ENCODE results near the gene METTL25. TPM values are rescaled to one million over a fixed set of nuclear protein-coding genes. Genes with fewer than 3 reads are reported as not detected.

Gene METTL25
- total and polyA plus RNA-seq, 2 donors from 2014 or later = 10.8 to 19.3 TPM

DNA sequence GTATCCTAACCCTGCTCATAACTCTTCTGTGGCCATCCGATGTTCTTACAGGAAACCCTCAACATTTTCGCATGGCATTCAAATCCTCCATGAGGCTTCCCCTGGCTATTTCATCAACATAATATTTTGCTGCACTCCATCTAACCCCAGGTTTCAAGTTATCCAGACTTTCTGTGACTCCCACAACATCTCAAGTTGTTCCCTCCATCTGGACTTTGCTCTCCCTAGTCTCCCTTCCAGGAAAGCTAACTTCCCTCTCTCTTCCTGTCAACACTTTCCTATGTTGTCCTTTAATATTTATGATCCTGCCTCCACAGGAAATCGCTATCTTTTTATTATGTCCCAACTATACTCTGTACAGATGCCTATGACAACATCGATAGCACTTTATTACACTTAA is 146.1 kb downstream of the METTL25 start:
- TF ChIP-seq, protein P1, sequence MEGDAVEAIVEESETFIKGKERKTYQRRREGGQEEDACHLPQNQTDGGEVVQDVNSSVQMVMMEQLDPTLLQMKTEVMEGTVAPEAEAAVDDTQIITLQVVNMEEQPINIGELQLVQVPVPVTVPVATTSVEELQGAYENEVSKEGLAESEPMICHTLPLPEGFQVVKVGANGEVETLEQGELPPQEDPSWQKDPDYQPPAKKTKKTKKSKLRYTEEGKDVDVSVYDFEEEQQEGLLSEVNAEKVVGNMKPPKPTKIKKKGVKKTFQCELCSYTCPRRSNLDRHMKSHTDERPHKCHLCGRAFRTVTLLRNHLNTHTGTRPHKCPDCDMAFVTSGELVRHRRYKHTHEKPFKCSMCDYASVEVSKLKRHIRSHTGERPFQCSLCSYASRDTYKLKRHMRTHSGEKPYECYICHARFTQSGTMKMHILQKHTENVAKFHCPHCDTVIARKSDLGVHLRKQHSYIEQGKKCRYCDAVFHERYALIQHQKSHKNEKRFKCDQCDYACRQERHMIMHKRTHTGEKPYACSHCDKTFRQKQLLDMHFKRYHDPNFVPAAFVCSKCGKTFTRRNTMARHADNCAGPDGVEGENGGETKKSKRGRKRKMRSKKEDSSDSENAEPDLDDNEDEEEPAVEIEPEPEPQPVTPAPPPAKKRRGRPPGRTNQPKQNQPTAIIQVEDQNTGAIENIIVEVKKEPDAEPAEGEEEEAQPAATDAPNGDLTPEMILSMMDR (IDR thresholded peaks at IDR 0.05; ENCODE audit: borderline replicate concordance, extremely low read depth, insufficient read depth) = no peak
- Histone ChIP-seq H3K27ac (ENCODE audit: low read depth in 2 of 2, low read length in 2 of 2) (no peak overlapping the region), H3K4me1 (ENCODE audit: control insufficient read depth in 2 of 3, insufficient read depth in 2 of 3, low read depth in 1 of 3, low read length in 3 of 3) (no peaks in the 10 kb centered on the region), H3K27me3 (ENCODE audit: control insufficient read depth, insufficient read depth, low read length) (no peaks in the 10 kb centered on the region), H3K4me3 (ENCODE audit: low read length in 3 of 3) (no peak overlapping the region), H3K9me3 (ENCODE audit: control insufficient read depth in 2 of 3, insufficient read depth in 1 of 3, low read length in 3 of 3) (no peaks in the 10 kb centered on the region), H3K36me3 (ENCODE audit: control insufficient read depth in 2 of 3, insufficient read depth in 3 of 3, low read length in 3 of 3) (no peaks in the 10 kb centered on the region), H3K9ac (ENCODE audit: low read length in 3 of 3) (no peak overlapping the region)
- no peak for FAIRE-seq
- intact Hi-C loops (cut with DNase I) = no loop called here
- peak in 2 of 5 donors; percentile 39 to 58 for DNase-seq

DNA sequence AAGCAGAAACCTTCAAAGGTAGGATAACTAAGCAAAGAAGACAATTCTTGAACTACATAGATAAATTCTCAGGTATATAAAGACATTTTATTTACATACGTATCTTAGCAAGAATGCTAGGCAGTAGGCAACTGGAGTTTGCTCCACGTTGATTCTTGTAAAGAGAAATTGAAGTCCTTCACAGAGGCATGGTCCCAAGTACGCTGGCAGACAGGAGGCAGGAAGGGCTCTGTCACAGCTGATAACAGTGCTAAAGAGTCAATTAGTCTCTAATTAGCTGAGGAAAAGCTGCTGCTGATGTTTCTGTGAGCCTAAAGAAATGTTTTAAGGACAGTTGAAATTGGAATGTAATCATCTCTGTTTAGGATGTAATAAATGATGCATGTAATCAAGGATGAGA is 146.8 kb downstream of the METTL25 start:
- intact Hi-C loops (cut with DNase I) = no loop called here
- TF ChIP-seq, protein P1 (IDR thresholded peaks at IDR 0.05; ENCODE audit: borderline replicate concordance, extremely low read depth, insufficient read depth) = no peak
- FAIRE-seq (no peak), DNase-seq (no peak)
- no peaks in the 10 kb centered on the region for H3K27me3 ChIP-seq (ENCODE audit: control insufficient read depth, insufficient read depth, low read length)
- no peaks in the 10 kb centered on the region for H3K4me1 ChIP-seq (ENCODE audit: control insufficient read depth in 2 of 3, insufficient read depth in 2 of 3, low read depth in 1 of 3, low read length in 3 of 3)
- H3K9ac ChIP-seq (ENCODE audit: low read length in 3 of 3) = no peak overlapping the region
- no peaks in the 10 kb centered on the region for H3K36me3 ChIP-seq (ENCODE audit: control insufficient read depth in 2 of 3, insufficient read depth in 3 of 3, low read length in 3 of 3)
- no peak overlapping the region for H3K4me3 ChIP-seq (ENCODE audit: low read length in 3 of 3)
- no peaks in the 10 kb centered on the region for H3K9me3 ChIP-seq (ENCODE audit: control insufficient read depth in 2 of 3, insufficient read depth in 1 of 3, low read length in 3 of 3)
- no peak overlapping the region for H3K27ac ChIP-seq (ENCODE audit: low read depth in 2 of 2, low read length in 2 of 2)

DNA sequence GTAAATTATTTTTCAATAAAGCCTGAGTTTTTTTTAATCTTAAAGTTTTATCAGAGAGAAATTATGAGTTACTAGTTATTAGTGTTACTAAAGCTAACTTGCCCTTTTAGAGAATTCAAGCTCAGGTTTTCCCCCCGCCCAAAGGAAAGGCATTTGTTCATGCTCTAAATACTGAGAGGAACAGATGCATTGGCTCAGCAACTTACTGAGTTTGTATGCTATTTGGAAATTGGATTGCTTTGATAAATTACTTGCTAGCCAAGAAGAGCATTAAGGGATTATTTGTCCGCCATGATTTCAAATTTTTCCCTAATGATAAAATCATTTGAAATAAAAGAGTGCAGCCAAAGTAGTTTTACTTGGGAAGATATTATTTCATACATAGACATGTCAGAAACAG is 149.4 kb downstream of the METTL25 start:
- H3K36me3 ChIP-seq (ENCODE audit: control insufficient read depth in 2 of 3, insufficient read depth in 3 of 3, low read length in 3 of 3) = no peaks in the 10 kb centered on the region
- no peaks in the 10 kb centered on the region for H3K4me1 ChIP-seq (ENCODE audit: control insufficient read depth in 2 of 3, insufficient read depth in 2 of 3, low read depth in 1 of 3, low read length in 3 of 3)
- intact Hi-C loops (cut with DNase I) = no loop called here
- TF ChIP-seq, protein P1 (IDR thresholded peaks at IDR 0.05; ENCODE audit: borderline replicate concordance, extremely low read depth, insufficient read depth) = no peak
- FAIRE-seq (no peak), DNase-seq (no peak)
- no peak overlapping the region for H3K27ac ChIP-seq (ENCODE audit: low read depth in 2 of 2, low read length in 2 of 2)
- no peak overlapping the region for H3K4me3 ChIP-seq (ENCODE audit: low read length in 3 of 3)
- no peaks in the 10 kb centered on the region for H3K9me3 ChIP-seq (ENCODE audit: control insufficient read depth in 2 of 3, insufficient read depth in 1 of 3, low read length in 3 of 3)
- no peaks in the 10 kb centered on the region for H3K27me3 ChIP-seq (ENCODE audit: control insufficient read depth, insufficient read depth, low read length)
- no peak overlapping the region for H3K9ac ChIP-seq (ENCODE audit: low read length in 3 of 3)

DNA sequence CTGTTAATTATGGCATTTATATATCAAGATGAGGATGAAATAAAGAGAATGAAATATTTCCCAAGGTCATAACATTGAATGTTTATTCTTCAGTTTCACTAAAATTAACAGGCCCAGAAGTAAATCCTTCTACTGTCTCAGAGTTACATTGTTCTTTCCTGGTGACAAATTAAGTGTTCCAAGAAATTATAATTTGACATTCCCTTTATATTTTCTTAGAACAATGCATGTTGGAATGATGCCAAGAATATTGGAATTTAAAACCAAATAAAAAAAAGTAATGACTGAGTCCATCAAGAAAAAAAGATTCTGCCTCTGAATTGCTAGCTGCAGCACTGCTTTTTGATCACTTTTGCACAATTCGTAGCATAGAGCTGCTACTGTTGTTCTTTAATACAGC is 152.1 kb downstream of the METTL25 start:
- Histone ChIP-seq H3K27me3 (ENCODE audit: control insufficient read depth, insufficient read depth, low read length) (no peaks in the 10 kb centered on the region), H3K27ac (ENCODE audit: low read depth in 2 of 2, low read length in 2 of 2) (no peak overlapping the region), H3K4me3 (ENCODE audit: low read length in 3 of 3) (no peak overlapping the region), H3K36me3 (ENCODE audit: control insufficient read depth in 2 of 3, insufficient read depth in 3 of 3, low read length in 3 of 3) (no peaks in the 10 kb centered on the region), H3K4me1 (ENCODE audit: control insufficient read depth in 2 of 3, insufficient read depth in 2 of 3, low read depth in 1 of 3, low read length in 3 of 3) (no peaks in the 10 kb centered on the region), H3K9ac (ENCODE audit: low read length in 3 of 3) (no peak overlapping the region), H3K9me3 (ENCODE audit: control insufficient read depth in 2 of 3, insufficient read depth in 1 of 3, low read length in 3 of 3) (no peaks in the 10 kb centered on the region)
- FAIRE-seq = no peak
- DNase-seq = peak in 1 of 5 donors; percentile 16
- TF ChIP-seq, protein P1 (IDR thresholded peaks at IDR 0.05; ENCODE audit: borderline replicate concordance, extremely low read depth, insufficient read depth) = no peak
- intact Hi-C loops (cut with DNase I) = no loop called here

Measured in kidney (tissue), 14 donors.